Upper lobe of left lung (tissue), 4 donors: Measurements from ENCODE around the gene DTNA.
"Not testable (repeated sequence)": the region's sequence is repeated elsewhere in the genome, so short reads cannot be mapped to it uniquely, and the experiment has no call there.

ENCODE experiments used
- CTCF ChIP-seq, 6 experiments: fragments of 450-650 bp in 4 of 6; fragments of 200-600 bp in 2 of 6; sonication (generic) in 2 of 6; IDR thresholded peaks; one replicate each; pipeline ENCODE4 v1.5.1; 2016 to 2019; ENCODE audit warnings: antibody characterized with exemption in 6 of 6
- EP300 ChIP-seq, 4 donors: sonication (generic); formaldehyde crosslinking; IDR thresholded peaks; one replicate each; pipeline ENCODE4 v1.5.1; 2017; ENCODE audit warnings: antibody characterized with exemption in 4 of 4, control low read depth in 2 of 4
- POLR2A ChIP-seq, 4 donors: fragments of 450-650 bp; IDR thresholded peaks; one replicate each; pipeline ENCODE4 v1.5.1; 2016 to 2017; ENCODE audit warnings: antibody characterized with exemption in 4 of 4, mild to moderate bottlenecking in 2 of 4
- POLR2AphosphoS5 ChIP-seq, 2 donors: sonication (generic); formaldehyde crosslinking; IDR thresholded peaks; one replicate each; pipeline ENCODE4 v1.5.1; 2017; ENCODE audit warnings: antibody characterized with exemption in 2 of 2

DNA sequence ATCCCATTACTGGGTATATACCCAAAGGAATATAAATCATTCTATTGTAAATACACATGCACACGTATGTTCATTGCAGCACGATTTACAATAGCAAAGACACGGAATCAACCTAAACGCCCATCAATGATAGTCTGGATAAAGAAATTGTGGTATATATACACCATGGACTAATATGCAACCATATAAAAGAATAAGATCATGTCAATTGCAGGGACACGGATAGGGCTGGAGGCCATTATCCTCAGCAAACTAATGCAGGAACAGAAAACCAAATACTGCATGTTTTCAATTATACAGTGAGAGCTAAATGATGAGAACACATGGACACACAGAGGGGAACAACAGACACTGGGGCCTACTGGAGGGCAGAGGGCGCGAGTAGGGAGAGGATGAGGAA is 206.4 kb downstream of the DTNA start:
- TF ChIP-seq POLR2A, EP300, CTCF, POLR2AphosphoS5 (IDR thresholded peaks at IDR 0.05): not testable (repeated sequence)
